KOPT-K1 (cell line): Measurements from ENCODE around the gene ATG4C.
"Not testable (repeated sequence)": the region's sequence is repeated elsewhere in the genome, so short reads cannot be mapped to it uniquely, and the experiment has no call there.

Source experiments
- H3K27ac ChIP-seq: fragments of 200-600 bp; sonication (generic); 2 replicates; pipeline ENCODE4 v1.5.1; 2016; ENCODE audit warnings: antibody characterized with exemption, mild to moderate bottlenecking, low read depth, low read length; ENCODE audit not compliant: poor library complexity, severe bottlenecking
- H3K36me3 ChIP-seq: fragments of 200-600 bp; sonication (generic); 2 replicates; pipeline ENCODE4 v1.5.1; 2017; ENCODE audit warnings: antibody characterized with exemption, mild to moderate bottlenecking, low read length, moderate library complexity; ENCODE audit not compliant: insufficient read depth
- H3K9me3 ChIP-seq: fragments of 200-600 bp; sonication (generic); 2 replicates; pipeline ENCODE4 v1.5.1; 2017; ENCODE audit warnings: antibody characterized with exemption, low read length, mild to moderate bottlenecking; ENCODE audit not compliant: insufficient read depth, poor library complexity, severe bottlenecking

The ATG4C gene

GRCh38 chr1:62783736-62784508 is at the start of gene ATG4C:
ATG4C (plus strand) TSS chr1:62784132; CDS start chr1:62803787, 19,655 bp downstream.
- Histone ChIP-seq H3K36me3 (no peaks in the 10 kb centered on the region), H3K9me3 (no peaks in the 10 kb centered on the region), H3K27ac (peak within 1 kb of the TSS; percentile 96)

DNA sequence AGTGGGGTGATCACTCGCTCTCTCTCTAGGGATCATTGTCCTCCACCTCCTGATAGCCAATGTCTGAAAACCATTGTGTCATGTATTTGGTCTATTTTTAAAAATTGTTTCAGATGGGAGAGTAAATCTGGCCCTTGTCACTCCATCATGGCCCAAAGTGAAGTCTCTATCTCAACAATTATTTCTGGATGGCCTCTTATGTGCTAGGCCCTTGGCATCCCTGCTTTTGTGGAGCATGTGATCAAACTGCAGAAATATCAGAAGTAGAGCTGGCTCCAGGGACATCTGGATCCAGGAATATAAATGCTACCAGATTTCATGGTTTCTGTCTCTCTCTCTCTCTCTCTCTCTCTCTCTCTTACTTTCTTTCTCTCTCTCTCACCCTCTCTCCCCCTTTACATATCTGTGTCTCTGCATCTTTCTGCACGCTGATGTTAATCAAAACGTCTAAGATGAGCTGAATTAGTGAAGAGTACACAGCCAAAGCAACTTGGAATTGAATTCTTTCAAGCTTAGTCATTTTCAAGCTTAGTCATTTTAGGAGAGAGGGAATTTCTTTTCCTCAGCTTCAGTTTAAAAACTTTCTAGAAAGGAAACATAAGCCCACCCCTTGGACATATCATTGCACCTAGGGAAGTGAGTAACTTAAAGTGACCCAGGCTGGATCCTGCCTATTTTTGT is 48.3 kb upstream of the ATG4C start:
- H3K36me3 ChIP-seq = no peaks in the 10 kb centered on the region
- no peak overlapping the region for H3K27ac ChIP-seq
- no peaks in the 10 kb centered on the region for H3K9me3 ChIP-seq

DNA sequence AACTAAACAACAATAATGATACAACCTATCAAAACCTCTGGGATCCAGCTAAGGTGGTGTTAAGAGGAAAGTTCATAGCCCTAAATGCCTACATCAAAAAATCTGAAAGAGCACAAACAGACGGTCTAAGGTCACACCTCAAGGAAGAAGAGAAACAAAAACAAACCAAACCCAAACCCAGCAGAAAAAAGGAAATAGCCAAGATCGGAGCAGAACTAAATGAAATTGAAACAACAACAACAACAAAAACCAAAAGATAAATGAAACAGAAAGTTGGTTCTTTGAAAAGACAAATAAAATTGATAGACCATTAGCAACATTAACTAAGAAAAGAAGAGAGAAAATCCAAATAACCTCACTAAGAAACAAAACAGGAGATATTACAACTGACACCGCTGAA is 43.2 kb upstream of the ATG4C start:
- not testable (repeated sequence) for H3K27ac ChIP-seq, H3K9me3 ChIP-seq, H3K36me3 ChIP-seq

GRCh38 chr1:62744611-62745577 is 39.0 kb upstream of the ATG4C start:
- Histone ChIP-seq H3K27ac (no peak overlapping the region), H3K36me3 (no peaks in the 10 kb centered on the region), H3K9me3 (no peaks in the 10 kb centered on the region)

DNA sequence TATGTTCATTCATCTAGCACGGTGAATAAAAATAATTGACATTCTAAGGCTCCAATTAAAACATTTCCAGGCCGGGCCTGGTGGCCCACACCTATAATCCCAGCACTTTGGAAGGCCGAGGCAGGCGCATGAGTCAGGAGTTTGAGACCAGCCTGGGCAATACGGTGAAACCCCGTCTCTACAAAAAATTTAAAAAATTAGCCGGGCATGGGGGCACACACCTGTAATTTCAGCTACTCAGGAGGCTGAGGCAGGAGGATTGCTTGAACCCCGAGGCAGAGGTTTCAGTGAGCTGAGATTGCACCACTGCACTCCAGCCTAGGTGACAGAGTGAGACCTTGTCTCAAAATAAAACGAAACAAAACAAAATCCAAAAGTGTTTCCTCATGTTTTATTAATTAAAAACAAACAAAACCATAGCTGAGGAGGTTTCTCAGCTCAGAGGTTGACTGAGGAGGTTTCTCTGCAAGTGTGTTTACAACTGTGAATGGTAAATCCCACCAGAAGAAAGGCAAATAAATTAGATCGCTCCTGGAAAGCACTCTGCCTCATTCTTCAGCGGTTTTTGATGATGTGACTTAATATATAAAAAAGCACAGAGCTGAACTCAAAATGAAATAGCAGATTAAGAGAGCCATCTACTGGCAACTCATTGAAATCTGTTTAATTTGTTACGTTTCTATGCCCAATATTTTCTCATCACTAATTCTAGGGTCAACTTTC is 37.7 kb upstream of the ATG4C start:
- Histone ChIP-seq H3K36me3 (no peaks in the 10 kb centered on the region), H3K9me3 (no peaks in the 10 kb centered on the region), H3K27ac (no peak overlapping the region)

DNA sequence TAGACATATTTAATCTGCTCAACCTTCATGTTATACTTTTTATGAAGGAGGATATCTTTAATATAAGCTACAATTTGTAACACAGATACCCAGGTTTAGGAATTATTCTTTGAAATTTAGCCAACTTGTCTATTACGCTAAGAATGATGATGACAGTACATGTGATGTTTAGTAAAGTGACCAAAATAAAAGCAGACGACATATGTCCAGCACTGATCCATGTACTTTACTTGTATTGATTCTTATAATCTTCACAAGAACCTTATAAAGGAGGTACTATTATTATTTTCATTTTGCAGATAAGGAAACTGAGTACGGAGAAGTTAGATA is 37.2 kb upstream of the ATG4C start:
- Histone ChIP-seq H3K36me3 (no peaks in the 10 kb centered on the region), H3K9me3 (no peaks in the 10 kb centered on the region), H3K27ac (no peak overlapping the region)

- H3K9me3 ChIP-seq = no peaks in the 10 kb centered on the region
- no peaks in the 10 kb centered on the region for H3K36me3 ChIP-seq
- no peak overlapping the region for H3K27ac ChIP-seq
These were observed 30.6 kb upstream of the ATG4C start for GRCh38 chr1:62753031-62753965.

DNA sequence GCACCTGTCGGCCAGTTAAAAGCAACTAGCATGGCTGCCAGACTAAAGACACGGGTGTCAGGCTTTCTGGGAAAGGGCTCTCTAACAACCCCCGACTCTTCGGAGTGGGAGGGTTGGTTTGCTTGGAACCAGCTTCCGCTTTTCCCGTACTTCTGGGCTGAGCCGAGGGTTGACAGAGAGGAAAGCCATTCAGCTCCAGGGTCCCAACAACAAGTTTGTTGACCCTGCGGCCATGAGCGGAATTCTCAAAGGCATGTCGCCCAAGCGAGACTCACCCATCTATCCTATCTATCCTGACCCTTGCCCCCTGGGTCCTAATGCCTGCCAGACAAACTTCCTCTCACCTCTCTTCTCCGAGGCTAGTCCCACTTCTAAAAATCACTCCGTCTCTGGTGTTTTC is 29.0 kb upstream of the ATG4C start:
- not testable (repeated sequence) for H3K27ac ChIP-seq, H3K9me3 ChIP-seq, H3K36me3 ChIP-seq

GRCh38 chr1:62756255-62756884 is 27.6 kb upstream of the ATG4C start:
- not testable (repeated sequence) for H3K9me3 ChIP-seq, H3K27ac ChIP-seq, H3K36me3 ChIP-seq

DNA sequence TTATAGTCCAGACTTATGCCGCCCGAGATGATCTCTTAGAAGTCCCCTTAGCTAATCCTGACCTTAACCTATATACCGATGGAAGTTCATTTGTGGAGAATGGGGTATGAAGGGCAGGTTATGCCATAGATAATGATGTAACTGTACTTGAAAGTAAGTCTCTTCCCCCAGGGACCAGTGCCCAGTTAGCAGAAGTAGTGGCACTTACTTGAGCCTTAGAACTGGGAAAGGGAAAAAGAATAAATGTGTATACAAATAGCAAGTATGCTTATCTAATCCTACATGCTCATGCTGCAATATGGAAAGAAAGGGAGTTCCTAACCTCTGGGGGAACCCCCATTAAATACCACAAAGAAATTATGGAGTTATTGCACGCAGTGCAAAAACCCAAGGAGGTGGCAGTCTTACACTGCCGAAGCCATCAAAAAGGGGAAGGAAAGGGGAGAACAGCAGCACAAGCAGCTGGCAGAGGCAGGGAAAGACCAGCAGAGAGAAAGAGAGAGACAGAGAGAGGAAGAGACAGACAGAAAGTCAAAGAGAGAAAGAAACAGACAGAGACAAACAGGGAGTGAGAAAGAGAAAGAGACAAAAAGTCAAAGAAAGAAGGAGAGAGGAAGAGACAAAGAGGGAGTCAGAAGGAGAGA is 24.6 kb upstream of the ATG4C start:
- H3K9me3 ChIP-seq, H3K36me3 ChIP-seq, H3K27ac ChIP-seq: not testable (repeated sequence)

DNA sequence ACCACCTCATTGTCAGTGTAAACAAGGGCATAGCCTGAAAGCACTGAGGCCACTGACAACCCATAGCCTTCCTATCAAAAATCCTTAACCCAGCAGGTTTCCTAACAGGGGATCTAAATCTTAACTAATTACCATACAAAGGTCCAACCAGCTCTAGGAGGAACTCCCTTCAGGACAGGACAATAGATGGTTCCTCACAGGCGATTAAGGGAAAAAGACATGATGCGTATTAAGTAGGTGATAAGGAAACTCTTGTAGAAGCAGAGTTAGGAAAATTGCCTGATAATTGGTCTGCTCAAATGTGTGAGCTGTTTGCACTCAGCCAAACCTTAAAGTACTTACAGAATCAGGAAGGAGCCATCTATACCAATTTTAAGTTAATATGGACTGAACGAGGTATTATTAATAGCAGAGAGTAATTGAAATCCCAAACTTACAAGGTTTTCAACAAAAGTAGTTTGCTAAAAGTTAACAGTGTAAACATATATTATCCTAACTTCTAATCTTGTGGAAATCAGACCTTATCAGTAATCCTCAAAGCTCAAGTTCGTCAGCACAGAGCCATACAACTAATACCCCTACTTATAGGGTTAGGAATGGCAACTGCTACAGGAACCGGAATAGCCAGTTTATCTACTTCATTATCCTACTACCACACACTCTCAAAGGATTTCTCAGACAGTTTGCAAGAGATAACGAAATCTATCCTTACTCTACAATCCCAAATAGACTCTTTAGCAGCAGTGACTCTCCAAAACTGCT is 23.7 kb upstream of the ATG4C start:
- H3K36me3 ChIP-seq, H3K27ac ChIP-seq, H3K9me3 ChIP-seq: not testable (repeated sequence)

GRCh38 chr1:62761223-62761870 is 22.6 kb upstream of the ATG4C start:
- H3K9me3 ChIP-seq, H3K27ac ChIP-seq, H3K36me3 ChIP-seq: not testable (repeated sequence)
